GM12865 (cell line): ENCODE results near the gene SLC7A8.
"Not testable (repeated sequence)": the region's sequence is repeated elsewhere in the genome, so short reads cannot be mapped to it uniquely, and the experiment has no call there.

Experiments
- DNase-seq: peaks from one replicate; pipeline ENCODE4 v3.0.0; 2010; ENCODE audit warnings: low read depth
- H3K4me3 ChIP-seq: 2 replicates; pipeline ENCODE4 v1.5.1; 2011; ENCODE audit warnings: mild to moderate bottlenecking, low read depth, low read length, control low read depth
- TF ChIP-seq, protein P1 (sequence below): IDR thresholded peaks from 2 replicates; pipeline ENCODE4 v1.5.1; 2011; ENCODE audit warnings: low read length, control low read depth, low read depth, inconsistent platforms; ENCODE audit not compliant: insufficient read depth; ENCODE audit errors: missing control alignments

The SLC7A8 gene

DNA sequence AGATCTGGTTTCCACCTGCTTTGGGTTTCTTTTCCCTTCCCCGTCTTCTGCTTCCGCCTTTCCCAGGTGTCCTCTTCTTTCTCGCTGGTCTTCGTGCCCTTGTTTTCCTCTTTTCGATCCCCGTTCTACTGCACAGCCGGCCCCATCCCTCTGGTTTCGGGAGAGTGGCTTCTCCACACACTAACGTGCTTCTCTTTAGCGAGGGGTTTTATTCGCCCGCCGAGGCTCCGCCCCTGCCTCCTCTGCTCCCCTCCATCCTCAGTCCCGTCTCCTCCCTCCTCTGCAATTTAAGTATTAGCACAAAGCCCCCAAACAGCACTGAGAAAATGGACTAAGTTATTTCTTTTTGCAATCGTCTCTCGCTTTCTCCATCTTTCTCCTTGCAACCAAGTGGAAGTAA lies at the start of gene SLC7A8:
Gene SLC7A8, minus strand, starts transcription at position 182 of the 400 bp plus-strand sequence. CDS start 746 bp downstream, outside the sequence.
- no peak for DNase-seq
- TF ChIP-seq, protein P1, sequence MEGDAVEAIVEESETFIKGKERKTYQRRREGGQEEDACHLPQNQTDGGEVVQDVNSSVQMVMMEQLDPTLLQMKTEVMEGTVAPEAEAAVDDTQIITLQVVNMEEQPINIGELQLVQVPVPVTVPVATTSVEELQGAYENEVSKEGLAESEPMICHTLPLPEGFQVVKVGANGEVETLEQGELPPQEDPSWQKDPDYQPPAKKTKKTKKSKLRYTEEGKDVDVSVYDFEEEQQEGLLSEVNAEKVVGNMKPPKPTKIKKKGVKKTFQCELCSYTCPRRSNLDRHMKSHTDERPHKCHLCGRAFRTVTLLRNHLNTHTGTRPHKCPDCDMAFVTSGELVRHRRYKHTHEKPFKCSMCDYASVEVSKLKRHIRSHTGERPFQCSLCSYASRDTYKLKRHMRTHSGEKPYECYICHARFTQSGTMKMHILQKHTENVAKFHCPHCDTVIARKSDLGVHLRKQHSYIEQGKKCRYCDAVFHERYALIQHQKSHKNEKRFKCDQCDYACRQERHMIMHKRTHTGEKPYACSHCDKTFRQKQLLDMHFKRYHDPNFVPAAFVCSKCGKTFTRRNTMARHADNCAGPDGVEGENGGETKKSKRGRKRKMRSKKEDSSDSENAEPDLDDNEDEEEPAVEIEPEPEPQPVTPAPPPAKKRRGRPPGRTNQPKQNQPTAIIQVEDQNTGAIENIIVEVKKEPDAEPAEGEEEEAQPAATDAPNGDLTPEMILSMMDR = no peak
- peak within 1 kb of the TSS; percentile 19 for H3K4me3 ChIP-seq

DNA sequence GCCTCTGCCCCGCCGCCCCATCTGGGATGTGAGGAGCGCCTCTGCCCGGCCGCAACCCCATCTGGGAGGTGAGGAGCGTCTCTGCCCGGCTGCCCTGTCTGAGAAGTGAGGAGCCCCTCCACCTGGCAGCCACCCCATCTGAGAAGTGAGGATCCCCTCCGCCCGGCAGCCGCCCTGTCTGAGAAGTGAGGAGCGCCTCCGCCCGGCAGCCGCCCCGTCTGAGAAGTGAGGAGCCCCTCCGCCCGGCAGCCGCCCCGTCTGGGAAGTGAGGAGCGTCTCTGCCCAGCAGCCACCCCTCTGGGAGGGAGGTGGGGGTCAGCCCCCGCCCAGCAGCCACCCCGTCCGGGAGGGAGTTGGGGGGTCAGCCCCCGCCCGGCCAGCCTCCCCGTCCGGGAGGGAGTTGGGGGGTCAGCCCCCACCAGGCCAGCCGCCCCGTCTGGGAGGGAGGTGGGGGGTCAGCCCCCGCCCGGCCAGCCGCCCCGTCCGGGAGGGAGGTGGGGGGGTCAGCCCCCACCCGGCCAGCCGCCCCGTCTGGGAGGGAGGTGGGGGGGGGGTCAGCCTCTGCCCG lies 48.9 kb upstream of the SLC7A8 start:
- H3K4me3 ChIP-seq, DNase-seq: not testable (repeated sequence)

DNA sequence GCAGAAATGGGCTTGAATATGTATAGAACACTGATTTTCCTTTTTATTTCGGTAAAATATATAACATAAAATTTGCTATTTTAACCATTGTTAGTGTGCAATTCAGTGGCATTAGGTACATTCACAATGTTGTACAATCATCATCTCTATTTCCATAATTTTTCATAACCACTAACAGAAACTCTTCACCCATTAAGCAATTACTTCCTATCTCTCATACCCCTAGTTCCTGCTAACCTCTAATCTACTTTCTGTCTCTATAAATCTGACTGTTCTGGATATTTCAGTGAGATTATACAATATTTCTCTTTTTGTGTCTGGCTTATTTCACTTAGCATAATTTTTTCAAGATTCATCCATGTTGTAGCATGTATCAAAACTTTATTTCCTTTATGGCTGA lies 45.4 kb upstream of the SLC7A8 start:
- TF ChIP-seq, protein P1 = no peak
- no peak for DNase-seq

DNA sequence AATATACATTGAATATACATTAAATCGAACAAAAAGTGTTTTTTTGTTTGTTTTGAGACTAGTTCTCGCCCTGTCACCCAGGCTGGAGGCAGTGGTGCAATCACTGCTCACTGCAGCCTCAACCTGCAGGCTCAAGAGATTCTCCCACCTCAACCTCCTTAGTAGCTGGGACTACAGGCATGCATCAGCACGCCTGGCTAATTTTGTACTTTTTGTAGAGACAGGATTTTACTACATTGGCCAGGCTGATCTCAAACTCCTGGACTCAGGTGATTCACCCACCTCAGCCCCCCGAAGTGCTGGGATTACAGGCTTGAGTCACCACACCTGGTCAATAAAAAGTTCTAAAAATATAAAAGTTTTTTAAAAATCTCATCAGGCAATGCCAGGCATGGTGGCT lies 44.1 kb upstream of the SLC7A8 start:
- no peak overlapping the region for H3K4me3 ChIP-seq
- TF ChIP-seq, protein P1 = no peak
- DNase-seq = no peak

More for the DNA sequence above, 45.4 kb upstream of the SLC7A8 start:
- H3K4me3 ChIP-seq = no peak overlapping the region

DNA sequence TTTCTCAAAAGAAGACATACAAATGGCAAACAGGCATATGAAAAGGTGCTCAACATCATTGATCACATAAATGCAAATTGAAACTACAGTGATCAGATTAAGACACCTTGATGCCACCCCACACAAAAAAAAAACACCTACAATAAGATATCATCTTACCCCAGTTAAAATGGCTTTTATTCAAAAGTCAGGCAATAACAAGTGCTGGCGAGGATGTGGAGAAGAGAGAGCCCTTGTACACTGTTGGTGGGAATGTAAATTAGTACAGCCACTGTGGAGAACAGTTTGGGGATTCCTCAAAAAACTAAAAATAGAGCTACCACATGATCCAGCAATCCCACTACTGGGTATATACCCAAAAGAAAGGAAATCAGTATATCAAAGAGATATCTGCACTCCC lies 41.5 kb upstream of the SLC7A8 start:
- not testable (repeated sequence) for DNase-seq, H3K4me3 ChIP-seq

DNA sequence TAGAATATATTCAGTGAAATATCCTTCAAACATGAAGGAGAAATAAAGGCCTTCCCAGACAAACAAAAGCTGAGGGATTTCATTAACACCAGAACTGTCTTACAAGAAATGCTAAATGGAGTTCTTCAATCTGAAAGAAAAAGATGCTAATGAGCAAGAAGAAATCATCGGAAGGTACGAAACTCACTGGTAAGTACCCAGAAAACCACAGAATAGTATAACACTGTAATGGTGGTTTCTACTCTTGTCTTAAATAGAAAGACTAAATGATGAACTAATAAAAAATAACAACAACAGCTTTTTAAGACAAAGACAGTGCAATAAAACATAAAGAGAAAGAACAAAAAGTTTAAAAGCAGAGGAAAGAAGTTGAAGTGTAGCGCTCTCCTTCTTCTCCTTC lies 35.6 kb upstream of the SLC7A8 start:
- peak; percentile 17 for DNase-seq
- H3K4me3 ChIP-seq = no peak overlapping the region
- TF ChIP-seq, protein P1 = no peak

DNA sequence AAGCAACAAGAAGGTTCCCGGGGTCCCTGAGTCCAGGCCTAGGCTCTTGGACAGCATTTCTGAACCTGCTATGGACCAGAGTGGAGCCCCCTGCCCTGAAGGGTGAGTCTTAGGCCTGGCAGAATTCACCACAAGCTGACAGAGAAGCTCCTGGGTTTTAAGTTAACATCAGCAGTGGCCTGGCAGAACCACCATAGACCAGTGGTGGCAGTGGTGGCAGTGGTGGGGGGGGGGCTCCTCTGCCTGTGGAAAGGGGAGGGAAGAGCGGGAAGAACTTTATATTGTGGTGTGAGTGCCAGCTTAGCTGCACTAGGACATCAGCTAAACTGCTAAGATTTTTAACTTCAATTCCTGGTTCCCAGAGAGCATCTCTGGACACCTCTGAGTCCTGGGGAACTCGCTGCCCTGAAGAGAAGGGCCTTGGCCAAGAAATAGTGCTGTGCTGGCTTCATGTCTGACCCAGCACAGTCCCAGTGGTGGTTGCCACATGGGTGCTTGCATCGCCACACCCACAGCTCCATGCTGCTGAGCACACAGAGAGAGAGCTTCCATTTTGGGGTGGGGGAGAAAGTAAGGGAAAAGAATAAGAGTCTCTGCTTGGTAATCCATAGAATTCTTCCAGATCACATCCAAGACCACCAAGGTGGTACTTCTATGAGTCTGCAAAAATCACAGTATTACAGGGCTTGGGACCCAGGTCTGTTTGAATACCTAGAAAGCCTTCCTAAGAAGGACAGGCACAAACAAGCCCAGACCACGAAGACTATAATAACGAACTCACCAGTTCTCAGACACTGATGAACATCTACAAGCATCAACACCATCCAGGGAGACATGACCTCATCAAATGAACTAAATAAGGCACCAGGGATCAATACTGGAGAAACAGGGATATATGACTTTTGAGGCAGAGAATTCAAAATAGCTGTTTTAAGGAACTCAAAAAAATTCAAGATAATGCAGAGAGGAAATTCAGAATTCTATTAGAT lies 33.9 kb upstream of the SLC7A8 start:
- TF ChIP-seq, protein P1 = no peak

DNA sequence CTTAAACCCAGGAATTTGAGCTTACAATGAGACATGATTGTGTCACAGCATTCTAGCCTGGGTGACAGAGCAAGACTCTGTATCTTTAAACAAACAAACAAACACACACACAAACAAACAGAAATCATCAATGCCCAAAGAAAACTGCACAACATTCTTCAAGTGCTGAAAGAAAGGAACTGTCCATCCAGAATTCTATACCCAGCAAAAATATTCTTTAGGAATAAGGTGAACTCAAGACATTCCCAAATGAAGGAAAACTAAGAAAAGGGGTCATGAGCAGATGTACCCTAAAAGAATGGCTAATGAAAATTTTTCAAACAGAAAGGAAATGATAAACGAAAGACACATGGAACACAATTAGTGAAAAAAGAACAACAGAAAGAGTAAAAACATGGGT lies 32.0 kb upstream of the SLC7A8 start:
- no peak overlapping the region for H3K4me3 ChIP-seq
- TF ChIP-seq, protein P1 = no peak

More for the DNA sequence above, 33.9 kb upstream of the SLC7A8 start:
- DNase-seq = no peak
- H3K4me3 ChIP-seq = no peak overlapping the region

More for the DNA sequence above, 32.0 kb upstream of the SLC7A8 start:
- DNase-seq = no peak
